ENCODE measurements around the gene ASTN2.

DNA sequence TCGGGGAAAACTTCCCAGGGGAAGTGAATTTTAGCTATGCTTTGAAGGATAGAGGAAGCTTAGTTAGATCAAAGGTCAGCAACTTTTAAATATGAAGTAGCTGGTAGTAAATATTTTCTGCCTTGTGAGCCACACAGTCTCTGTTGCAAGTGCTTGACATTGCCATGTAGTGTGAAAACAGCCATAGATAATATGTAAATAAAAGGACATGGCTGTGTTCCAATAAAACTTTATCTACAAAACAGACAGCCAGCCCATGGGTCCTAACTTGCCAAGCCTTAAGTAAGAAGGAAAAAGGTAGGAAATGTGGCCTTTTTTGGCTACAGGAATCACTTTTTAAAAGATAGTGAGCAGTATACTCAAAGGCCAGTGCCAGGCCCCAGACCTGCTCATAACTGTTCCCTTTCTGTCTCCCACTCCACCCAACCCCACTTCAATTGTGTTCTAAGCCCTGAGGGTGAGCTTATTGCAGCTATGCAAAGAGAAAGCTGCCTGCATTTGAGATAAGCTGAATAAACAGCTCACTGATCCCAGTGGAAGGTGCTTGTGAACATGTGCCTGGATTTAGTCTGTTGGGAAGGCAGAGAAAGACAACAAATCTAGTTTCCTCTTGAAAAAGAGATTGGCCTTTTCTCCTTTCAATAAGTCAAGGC is 840.7 kb downstream of the ASTN2 start:
- TF ChIP-seq CTCF (IDR thresholded peaks at IDR 0.05; ENCODE audit: poor library complexity, severe bottlenecking) (no peak), POLR2AphosphoS5 (IDR thresholded peaks at IDR 0.05) (no peak)
